Right ventricle myocardium inferior (tissue), 1 donor: ENCODE measurements around the gene FAF2. TPM values are rescaled to one million over a fixed set of nuclear protein-coding genes. Genes with fewer than 3 reads are reported as not detected.

Source experiments
- ATAC-seq: fragments of 200-7000 bp; cut with Tn5 transposase; one replicate; pipeline ENCODE4 v1.9.1; 2020; ENCODE audit warnings: mild to moderate bottlenecking, moderate library complexity
- DNase-seq: peaks from one replicate; pipeline ENCODE4 v3.0.0; 2021; ENCODE audit errors: missing footprints
- intact Hi-C: fragments of 100-400 bp; cut with DNase I; formaldehyde crosslinking; loops from one replicate; pipeline ENCODE4 v1.11.0; 2022
- total RNA-seq: library from RNA; stranded (reverse); fragmentation: NEBNext Ultra II Directional; extraction: Animal tissue kit (Norgen Biotek cat#: 25700); gene quantifications from one replicate; pipeline ENCODE4 v1.2.1, GENCODE V29; 2021
- donor health status: DM: no; HTN: yes; CAD: no; lungs with severe emphysema.

The FAF2 gene
- total RNA-seq, 1 donor from 2014 or later: 15.7 TPM

GRCh38 chr5:176535664-176536131 lies 87.5 kb downstream of the FAF2 start:
- intact Hi-C loops: no loop called here
- ATAC-seq (no peak), DNase-seq (no peak)

- intact Hi-C loops: no loop called here
- ATAC-seq: peak; percentile 43
- peak; percentile 93 for DNase-seq
Observed at GRCh38 chr5:176536132-176536901, 88.1 kb downstream of the FAF2 start.

- DNase-seq (peak; percentile 99), ATAC-seq (peak; percentile 88)
- intact Hi-C loops: no loop called here
Observed at GRCh38 chr5:176536902-176537553, 88.8 kb downstream of the FAF2 start, which contains the start of gene RNF44. TSS of gene RNF44 (minus strand) at chr5:176537402. CDS start at chr5:176532472, 4,930 bp downstream.

GRCh38 chr5:176537554-176538229 lies 89.5 kb downstream of the FAF2 start:
- peak; percentile 90 for ATAC-seq
- intact Hi-C loops: no loop called here
- peak; percentile 100 for DNase-seq

GRCh38 chr5:176538230-176538988 lies 90.2 kb downstream of the FAF2 start:
- no peak for ATAC-seq
- intact Hi-C loops: no loop called here
- DNase-seq: no peak

GRCh38 chr5:176538989-176539384 lies 90.8 kb downstream of the FAF2 start:
- ATAC-seq: no peak
- DNase-seq: no peak
- intact Hi-C loops: no loop called here

- DNase-seq (peak; percentile 55), ATAC-seq (no peak)
- intact Hi-C loops: loop anchor here (5.0 kb wide), 1 partner anchor 178 kb away; the partner anchor contains the start of gene KIAA1191
Observed at GRCh38 chr5:176540476-176540899, 92.3 kb downstream of the FAF2 start.

GRCh38 chr5:176540956-176541337 lies 92.8 kb downstream of the FAF2 start:
- DNase-seq: no peak
- intact Hi-C loops: loop anchor here (5.0 kb wide), 1 partner anchor 179 kb away; the partner anchor contains the start of gene KIAA1191

GRCh38 chr5:176541338-176542134 lies 93.4 kb downstream of the FAF2 start:
- peak; percentile 88 for DNase-seq
- no peak for ATAC-seq
- intact Hi-C loops: loop anchor here (2.0 to 5.0 kb wide), 3 partner anchors 95 to 179 kb away; partner anchors contain the start of genes CLTB and KIAA1191

More at GRCh38 chr5:176540956-176541337, 92.8 kb downstream of the FAF2 start:
- ATAC-seq: no peak

GRCh38 chr5:176542135-176542595 lies 94.0 kb downstream of the FAF2 start:
- ATAC-seq (no peak), DNase-seq (peak; percentile 72)
- intact Hi-C loops: loop anchor here (2.0 to 5.0 kb wide), 3 partner anchors 95 to 180 kb away; partner anchors contain the start of genes CLTB and KIAA1191

- DNase-seq (peak; percentile 75), ATAC-seq (peak; percentile 15)
- intact Hi-C loops: loop anchor here (2.0 to 5.0 kb wide), 3 partner anchors 96 to 181 kb away; partner anchors contain the start of genes CLTB and KIAA1191
Observed at GRCh38 chr5:176542596-176543427, 94.6 kb downstream of the FAF2 start.

GRCh38 chr5:176543428-176544182 lies 95.4 kb downstream of the FAF2 start:
- ATAC-seq (peak; percentile 93), DNase-seq (peak; percentile 92)
- intact Hi-C loops: loop anchor here (2.0 to 5.0 kb wide), 3 partner anchors 97 to 181 kb away; partner anchors contain the start of genes CLTB and KIAA1191

GRCh38 chr5:176545388-176545736 lies 97.2 kb downstream of the FAF2 start:
- DNase-seq (no peak), ATAC-seq (no peak)
- intact Hi-C loops: no loop called here

- DNase-seq: peak; percentile 39
- intact Hi-C loops: no loop called here
- no peak for ATAC-seq
Observed at GRCh38 chr5:176545737-176546509, 97.7 kb downstream of the FAF2 start.

GRCh38 chr5:176547802-176548201 lies 99.6 kb downstream of the FAF2 start:
- DNase-seq (peak; percentile 52), ATAC-seq (no peak)
- intact Hi-C loops: no loop called here
